Type B pancreatic cell (in vitro differentiated cells): ENCODE data around the gene SENP2. TPM values are rescaled to one million over a fixed set of nuclear protein-coding genes. Genes with fewer than 3 reads are reported as not detected.

Source experiments
- DNase-seq: peaks from one replicate; pipeline ENCODE4 v3.0.0; 2021; ENCODE audit warnings: mixed read lengths; ENCODE audit not compliant: unreplicated experiment; ENCODE audit errors: extremely low spot score
- H3K27ac Mint-ChIP-seq: 2 replicates; pipeline ENCODE4 v1.8.0; 2021; ENCODE audit warnings: mild to moderate bottlenecking, mixed read lengths
- H3K27me3 Mint-ChIP-seq: 2 replicates; pipeline ENCODE4 v1.8.0; 2021; ENCODE audit warnings: mixed read lengths
- H3K36me3 Mint-ChIP-seq: 2 replicates; pipeline ENCODE4 v1.8.0; 2021; ENCODE audit warnings: mixed read lengths
- H3K4me1 Mint-ChIP-seq: one replicate; pipeline ENCODE4 v1.8.0; 2021; ENCODE audit warnings: mixed read lengths; ENCODE audit not compliant: unreplicated experiment
- H3K4me3 Mint-ChIP-seq: 2 replicates; pipeline ENCODE4 v1.8.0; 2021; ENCODE audit warnings: mild to moderate bottlenecking, mixed read lengths
- H3K9me3 Mint-ChIP-seq: 2 replicates; pipeline ENCODE4 v1.8.0; 2021; ENCODE audit warnings: mixed read lengths
- CTCF ChIP-seq: fragments of 200-600 bp; sonication (generic); conservative IDR thresholded peaks from 2 replicates; pipeline ENCODE4 v1.5.0; 2021; ENCODE audit warnings: antibody characterized with exemption, mild to moderate bottlenecking
- total RNA-seq: library from RNA; stranded (reverse); gene quantifications from 2 replicates; pipeline ENCODE4 v1.2.1, GENCODE V29; 2021; ENCODE audit warnings: low replicate concordance

The SENP2 gene
- total RNA-seq, 1 donor from 2014 or later, result 46.4 TPM

GRCh38 chr3:185613016-185613415, 26.9 kb downstream of the SENP2 start:
- Mint-ChIP-seq H3K27ac (no peak overlapping the region), H3K27me3 (no peaks in the 10 kb centered on the region), H3K4me1 (no peaks in the 10 kb centered on the region), H3K4me3 (no peak overlapping the region), H3K9me3 (no peaks in the 10 kb centered on the region), H3K36me3 (peaks cover 33% of the 10 kb centered on the region)
- TF ChIP-seq CTCF, result no peak
- no peak for DNase-seq

- no peaks in the 10 kb centered on the region for H3K27me3 Mint-ChIP-seq
Observed at GRCh38 chr3:185623939-185624665, 38.0 kb downstream of the SENP2 start.

GRCh38 chr3:185625784-185626183, 39.7 kb downstream of the SENP2 start:
- no peak for TF ChIP-seq CTCF
- peaks cover 19% of the 10 kb centered on the region for H3K36me3 Mint-ChIP-seq
- no peaks in the 10 kb centered on the region for H3K27me3 Mint-ChIP-seq
- no peak overlapping the region for H3K4me3 Mint-ChIP-seq
- DNase-seq, result no peak
- no peaks in the 10 kb centered on the region for H3K4me1 Mint-ChIP-seq
- no peak overlapping the region for H3K27ac Mint-ChIP-seq
- no peaks in the 10 kb centered on the region for H3K9me3 Mint-ChIP-seq

More at GRCh38 chr3:185623939-185624665, 38.0 kb downstream of the SENP2 start:
- no peak overlapping the region for H3K27ac Mint-ChIP-seq
- H3K4me3 Mint-ChIP-seq, result no peak overlapping the region
- no peak for TF ChIP-seq CTCF
- no peaks in the 10 kb centered on the region for H3K4me1 Mint-ChIP-seq
- peaks cover 18% of the 10 kb centered on the region for H3K36me3 Mint-ChIP-seq
- DNase-seq, result no peak
- H3K9me3 Mint-ChIP-seq, result no peaks in the 10 kb centered on the region

- DNase-seq, result no peak
- no peaks in the 10 kb centered on the region for H3K27me3 Mint-ChIP-seq
- no peaks in the 10 kb centered on the region for H3K9me3 Mint-ChIP-seq
- H3K36me3 Mint-ChIP-seq, result peaks cover 14% of the 10 kb centered on the region
- no peak for TF ChIP-seq CTCF
- no peaks in the 10 kb centered on the region for H3K4me1 Mint-ChIP-seq
- H3K4me3 Mint-ChIP-seq, result no peak overlapping the region
- H3K27ac Mint-ChIP-seq, result peak overlapping the region; percentile 73
Observed at GRCh38 chr3:185629554-185630181, 43.6 kb downstream of the SENP2 start.

- Mint-ChIP-seq H3K4me3 (no peak overlapping the region), H3K9me3 (no peaks in the 10 kb centered on the region), H3K27ac (peak overlapping the region; percentile 73), H3K36me3 (peaks cover 10% of the 10 kb centered on the region), H3K4me1 (no peaks in the 10 kb centered on the region), H3K27me3 (no peaks in the 10 kb centered on the region)
- no peak for DNase-seq
- TF ChIP-seq CTCF, result no peak
Observed at GRCh38 chr3:185630182-185630622, 44.1 kb downstream of the SENP2 start.
